GM06990 (cell line): ENCODE results near the gene USH1C.

Experiments
- DNase-seq: peaks from one replicate; pipeline ENCODE4 v3.0.0-alpha.2; 2011; ENCODE audit not compliant: insufficient read length; ENCODE audit errors: extremely low read depth
- H3K27me3 ChIP-seq: replicated peaks from 2 replicates; pipeline ENCODE4 v1.6.0; 2011; ENCODE audit warnings: low read length; ENCODE audit not compliant: control insufficient read depth, insufficient read depth
- H3K36me3 ChIP-seq: 2 replicates; pipeline ENCODE4 v1.5.1; 2011; ENCODE audit warnings: low read length; ENCODE audit not compliant: control insufficient read depth, insufficient read depth
- H3K4me3 ChIP-seq: replicated peaks from 2 replicates; pipeline ENCODE4 v1.5.1; 2011; ENCODE audit warnings: low read depth, mild to moderate bottlenecking, control low read depth, low read length
- CTCF ChIP-seq: IDR thresholded peaks from 2 replicates; pipeline ENCODE4 v1.5.1; 2011; ENCODE audit warnings: low read length, control low read depth, mild to moderate bottlenecking, inconsistent platforms; ENCODE audit not compliant: insufficient read depth, poor library complexity, severe bottlenecking

USH1C gene

GRCh38 chr11:17475666-17476316 is 68.4 kb downstream of the USH1C start:
- no peak overlapping the region for H3K4me3 ChIP-seq
- no peak for DNase-seq
- no peaks in the 10 kb centered on the region for H3K36me3 ChIP-seq
- no peaks in the 10 kb centered on the region; the same call in none of the 2 replicates for H3K27me3 ChIP-seq
- no peak for TF ChIP-seq CTCF

- H3K27me3 ChIP-seq, result no peaks in the 10 kb centered on the region; the same call in none of the 2 replicates
Measured at GRCh38 chr11:17473071-17473744, 71.0 kb downstream of the USH1C start.

GRCh38 chr11:17472467-17472866 is 71.7 kb downstream of the USH1C start:
- no peak for TF ChIP-seq CTCF
- no peaks in the 10 kb centered on the region; the same call in none of the 2 replicates for H3K27me3 ChIP-seq
- DNase-seq, result no peak
- H3K4me3 ChIP-seq, result no peak overlapping the region
- H3K36me3 ChIP-seq, result no peaks in the 10 kb centered on the region

More at GRCh38 chr11:17473071-17473744, 71.0 kb downstream of the USH1C start:
- H3K4me3 ChIP-seq, result no peak overlapping the region
- no peak for DNase-seq
- no peak for TF ChIP-seq CTCF
- no peaks in the 10 kb centered on the region for H3K36me3 ChIP-seq

GRCh38 chr11:17471501-17471900 is 72.7 kb downstream of the USH1C start:
- H3K27me3 ChIP-seq, result no peaks in the 10 kb centered on the region; the same call in none of the 2 replicates
- no peak for DNase-seq
- TF ChIP-seq CTCF, result no peak
- H3K4me3 ChIP-seq, result no peak overlapping the region
- no peaks in the 10 kb centered on the region for H3K36me3 ChIP-seq

GRCh38 chr11:17469998-17470397 is 74.2 kb downstream of the USH1C start:
- Histone ChIP-seq H3K36me3 (no peaks in the 10 kb centered on the region), H3K27me3 (peaks cover 1% of the 10 kb centered on the region), H3K4me3 (no peak overlapping the region)
- no peak for DNase-seq
- no peak for TF ChIP-seq CTCF
